Dedifferentiated amniotic fluid mesenchymal stem cell (primary cell): ENCODE results near the gene NOLC1.
"Not testable (repeated sequence)": the region's sequence is repeated elsewhere in the genome, so short reads cannot be mapped to it uniquely, and the experiment has no call there.

Experiments
- DNase-seq: peaks from one replicate; pipeline ENCODE4 v3.0.0-alpha.2; 2016; ENCODE audit errors: extremely low spot score

The NOLC1 gene

DNA sequence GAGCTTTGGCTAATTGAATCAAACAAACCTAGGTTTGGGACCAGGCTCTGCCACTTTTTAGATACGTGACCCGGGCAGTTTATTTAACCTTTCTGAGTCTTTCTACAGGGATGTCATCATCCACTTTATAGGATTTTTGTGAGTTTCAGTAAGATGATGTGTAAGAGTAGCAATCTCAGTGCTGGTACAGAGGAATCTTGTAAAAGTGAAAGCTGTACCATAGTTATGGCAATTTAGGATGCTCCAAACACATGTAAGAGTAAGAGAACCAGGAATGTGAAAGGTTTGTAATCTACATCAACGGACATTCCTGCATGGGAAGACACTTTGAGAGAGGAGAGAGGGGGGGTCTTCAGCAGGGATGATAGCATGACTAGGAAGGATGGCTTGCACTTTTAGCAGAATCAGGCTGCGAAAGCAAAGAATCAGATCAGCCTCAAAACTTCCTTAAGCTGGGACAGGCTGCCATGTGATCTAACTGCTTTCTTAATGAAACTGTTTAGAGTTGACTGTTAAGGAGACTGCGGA lies 968 bp downstream of the NOLC1 start:
- DNase-seq, result no peak

DNA sequence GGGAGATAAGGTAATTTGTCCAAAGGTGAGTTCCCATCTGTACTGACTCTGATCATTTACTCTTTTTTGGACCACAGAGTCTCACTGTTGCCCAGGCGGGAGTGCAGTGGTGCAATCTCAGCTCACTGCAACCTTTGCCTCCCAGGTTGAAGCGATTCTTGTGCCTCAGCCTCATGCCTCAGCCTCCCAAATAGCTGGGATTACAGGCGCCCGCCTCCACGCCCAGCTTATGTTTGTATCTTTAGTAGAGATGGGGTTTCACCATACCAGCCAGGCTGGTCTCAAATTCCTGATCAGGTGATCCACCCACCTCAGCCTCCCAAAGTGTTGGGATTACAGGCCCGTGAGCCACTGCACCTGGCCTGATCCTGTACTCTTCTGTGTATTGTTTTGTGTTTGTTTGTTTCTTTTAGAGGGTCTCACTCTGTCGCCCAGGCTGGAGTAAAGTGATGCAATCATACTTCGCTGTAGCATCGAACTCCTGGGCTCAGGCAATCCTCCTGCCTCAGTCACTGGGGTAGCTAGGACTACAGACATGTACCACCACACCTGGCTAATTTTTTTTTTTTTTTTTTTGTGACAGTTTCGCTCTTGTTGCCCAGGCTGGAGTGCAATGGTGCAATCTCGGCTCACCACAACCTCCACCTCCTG lies 2.4 kb downstream of the NOLC1 start:
- DNase-seq, result no peak

DNA sequence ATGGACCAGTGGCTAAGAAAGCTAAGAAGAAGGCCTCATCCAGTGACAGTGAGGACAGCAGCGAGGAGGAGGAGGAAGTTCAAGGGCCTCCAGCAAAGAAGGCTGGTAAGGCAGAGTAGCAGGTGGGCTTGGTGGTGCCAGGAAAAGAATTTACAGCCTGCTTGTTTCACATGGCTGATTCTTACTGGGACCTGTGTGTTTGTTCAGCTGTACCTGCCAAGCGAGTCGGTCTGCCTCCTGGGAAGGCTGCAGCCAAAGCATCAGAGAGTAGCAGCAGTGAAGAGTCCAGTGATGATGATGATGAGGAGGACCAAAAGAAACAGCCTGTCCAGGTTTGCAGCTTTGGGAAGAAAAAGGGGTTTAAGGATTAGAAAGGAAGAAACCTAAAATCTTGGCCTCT lies 5.0 kb downstream of the NOLC1 start:
- no peak for DNase-seq

DNA sequence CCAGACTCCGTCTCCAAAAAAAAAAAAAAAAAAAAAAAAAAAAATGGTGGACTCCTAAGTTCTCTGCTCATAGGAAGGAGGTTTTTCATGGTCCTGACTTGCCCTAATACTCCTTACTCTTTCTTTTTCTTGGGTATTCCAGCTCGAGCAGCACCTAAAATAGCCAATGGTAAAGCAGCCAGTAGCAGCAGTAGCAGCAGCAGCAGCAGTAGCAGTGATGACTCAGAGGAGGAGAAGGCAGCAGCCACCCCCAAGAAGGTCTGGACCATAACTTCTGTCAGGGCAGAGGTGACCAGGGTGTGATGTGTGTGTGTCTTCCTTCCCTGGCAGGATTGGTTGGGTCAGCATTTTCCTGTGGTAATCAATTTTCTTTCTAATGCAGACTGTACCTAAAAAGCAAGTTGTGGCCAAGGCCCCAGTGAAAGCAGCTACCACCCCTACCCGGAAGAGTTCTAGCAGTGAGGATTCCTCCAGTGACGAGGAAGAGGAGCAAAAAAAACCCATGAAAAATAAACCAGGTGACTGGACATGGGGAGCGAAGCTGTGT lies 6.9 kb downstream of the NOLC1 start:
- no peak for DNase-seq

DNA sequence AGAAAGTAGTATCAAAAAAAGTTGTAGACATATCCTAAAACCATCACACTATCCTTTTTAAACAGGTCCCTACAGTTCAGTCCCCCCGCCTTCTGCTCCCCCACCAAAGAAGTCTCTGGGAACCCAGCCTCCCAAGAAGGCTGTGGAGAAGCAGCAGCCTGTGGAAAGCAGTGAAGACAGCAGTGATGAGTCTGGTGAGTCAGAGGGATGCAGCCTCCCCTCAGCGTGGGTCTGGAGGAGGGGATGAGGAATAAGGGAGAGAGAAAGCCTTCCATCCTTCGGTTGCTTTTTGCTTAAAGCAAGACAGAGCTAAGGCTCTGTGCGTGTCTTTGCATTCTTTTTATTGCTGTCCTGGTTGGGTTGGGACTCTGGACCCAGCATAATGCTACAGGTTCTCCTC lies 7.6 kb downstream of the NOLC1 start:
- no peak for DNase-seq

DNA sequence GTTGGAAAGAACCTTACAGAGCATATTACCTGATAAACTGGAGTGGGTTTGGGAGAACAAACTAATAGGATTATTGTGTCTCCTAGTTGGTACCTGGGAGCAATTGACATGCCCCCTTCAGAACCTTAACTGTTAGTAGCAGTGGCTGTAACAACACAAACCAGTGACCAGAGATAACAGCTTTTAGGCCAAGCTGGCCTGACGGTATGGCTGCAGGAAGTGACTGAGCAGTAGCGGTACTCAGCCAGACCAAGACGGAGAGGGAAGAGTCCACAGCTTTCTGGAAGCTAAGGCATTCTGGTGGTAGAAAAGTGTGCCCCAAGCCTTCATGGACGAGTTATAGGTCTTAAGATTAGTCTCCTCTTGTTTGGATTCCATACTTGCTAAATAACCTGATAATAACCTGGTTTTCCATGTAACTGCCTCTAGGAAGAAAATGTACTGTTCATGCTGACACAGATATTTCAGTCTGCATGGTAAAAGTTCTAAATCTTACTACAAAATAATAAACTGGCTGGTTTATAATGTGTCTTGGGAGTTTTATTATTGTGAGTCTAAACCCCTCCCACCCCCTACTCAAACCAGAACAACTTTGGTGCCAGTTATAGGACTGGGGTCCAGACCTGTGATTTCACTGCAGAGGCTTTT lies 11.3 kb downstream of the NOLC1 start:
- no peak for DNase-seq

DNA sequence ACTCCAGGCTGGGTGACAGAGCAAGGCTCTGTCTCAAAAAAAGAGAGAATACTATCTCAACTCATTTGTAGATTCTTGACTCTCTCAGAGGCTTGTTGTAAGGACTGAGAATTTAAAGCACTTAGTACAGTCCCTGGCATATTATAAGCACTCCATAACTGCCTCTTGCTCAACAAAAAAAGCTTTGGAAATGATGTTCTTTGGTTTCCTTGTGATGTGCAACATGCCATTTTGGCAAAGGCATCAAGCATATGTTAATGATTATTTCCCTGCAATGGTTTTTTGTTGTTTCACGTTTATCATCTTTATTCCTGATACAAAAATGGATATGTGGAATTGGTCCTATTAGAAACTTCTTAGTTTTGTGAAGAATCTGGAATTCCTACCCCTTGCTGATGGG lies 15.7 kb downstream of the NOLC1 start:
- no peak for DNase-seq

DNA sequence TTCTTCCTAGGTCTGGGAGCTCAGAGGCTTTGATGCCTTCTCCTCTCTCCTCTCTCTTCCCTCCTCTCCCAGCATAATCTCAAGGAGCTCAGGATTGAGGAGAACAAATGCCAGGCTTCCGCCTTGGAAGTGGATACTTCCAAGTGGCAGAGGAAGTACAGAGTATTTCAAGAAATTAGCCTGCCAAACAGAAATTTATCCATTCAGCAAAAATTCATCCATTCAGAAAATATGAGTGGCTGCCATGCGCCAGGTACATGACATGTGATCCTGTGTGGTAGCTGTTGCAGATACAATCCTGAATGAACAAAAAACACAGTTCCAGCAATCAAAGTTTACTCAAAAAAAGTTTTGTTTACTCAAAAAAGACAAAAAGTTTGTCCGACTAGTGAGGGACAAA lies 18.4 kb downstream of the NOLC1 start:
- no peak for DNase-seq

DNA sequence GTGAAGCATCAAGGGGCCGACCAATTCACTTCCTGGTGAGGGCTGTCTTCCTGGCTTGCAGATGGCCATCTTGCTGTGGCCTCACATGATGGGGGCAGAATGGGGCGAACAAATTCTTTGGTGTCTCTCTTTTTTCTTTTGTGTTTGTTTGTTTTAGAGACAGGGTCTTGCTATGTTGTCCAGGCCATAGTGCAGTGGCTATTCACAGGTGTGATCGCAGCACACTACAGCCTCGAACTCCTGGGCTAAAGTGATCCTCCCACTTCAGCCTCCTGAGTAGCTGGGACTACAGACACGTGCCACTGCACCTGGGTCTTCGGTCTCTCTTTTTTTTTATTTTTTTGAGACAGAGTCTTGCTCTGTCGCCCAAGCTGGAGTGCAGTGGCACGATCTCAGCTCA lies 20.1 kb downstream of the NOLC1 start:
- DNase-seq, result no peak

DNA sequence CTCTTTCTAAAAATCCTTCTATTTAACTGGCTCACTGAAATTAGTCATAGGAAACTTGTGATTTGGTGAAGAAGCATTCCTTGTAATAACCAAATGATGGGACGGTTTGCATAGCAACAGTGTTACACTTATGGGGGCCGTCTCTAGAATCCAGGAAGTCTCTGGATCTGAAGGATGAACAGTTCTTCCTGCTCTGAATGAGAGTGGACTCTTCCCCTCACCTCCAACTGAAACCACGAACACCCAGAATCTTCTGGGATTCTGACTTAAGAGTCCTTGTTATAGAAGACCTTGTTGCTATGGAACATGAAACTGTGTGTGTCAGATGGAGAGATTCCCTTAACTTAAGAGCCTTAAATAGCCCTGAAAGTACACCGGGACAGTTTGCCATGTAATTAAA lies 23.2 kb downstream of the NOLC1 start:
- DNase-seq, result peak; percentile 15

DNA sequence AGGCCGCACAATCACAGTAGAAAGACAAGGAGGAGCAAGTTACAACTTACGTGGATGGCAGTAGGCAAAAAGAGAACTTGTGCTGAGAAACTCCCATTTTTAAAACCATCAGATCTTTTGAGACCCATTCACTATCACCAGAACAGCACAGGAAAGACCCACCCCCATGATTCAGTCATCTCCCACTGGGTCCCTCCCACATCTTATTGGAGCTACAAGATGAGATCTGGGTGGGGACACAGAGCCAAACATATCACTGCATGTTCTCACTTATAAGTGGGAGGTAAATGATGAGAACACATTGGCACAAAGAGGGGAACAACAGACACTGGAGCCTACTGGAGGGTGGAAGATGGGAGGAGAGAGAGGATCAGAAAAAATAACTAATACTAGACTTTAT lies 32.4 kb downstream of the NOLC1 start:
- DNase-seq, result no peak

DNA sequence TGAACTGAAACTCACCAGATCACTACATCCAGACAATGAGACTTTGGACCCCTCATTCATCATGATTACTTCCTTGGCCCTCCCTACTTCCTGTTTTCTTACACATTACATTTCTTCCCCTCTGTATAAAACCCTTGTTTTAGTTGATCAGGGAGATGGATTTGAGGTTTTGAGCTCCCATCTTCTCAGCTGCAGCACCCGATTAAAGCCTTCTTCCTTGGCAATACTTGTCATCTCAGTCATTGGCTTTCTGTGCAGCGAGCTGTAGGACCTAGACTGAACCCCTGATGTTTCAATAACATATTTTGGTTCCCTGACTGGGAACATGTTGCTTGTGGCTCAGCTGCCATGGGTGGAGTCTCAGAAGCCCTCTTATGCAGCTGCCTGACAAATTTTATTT lies 33.1 kb downstream of the NOLC1 start:
- DNase-seq, result no peak

DNA sequence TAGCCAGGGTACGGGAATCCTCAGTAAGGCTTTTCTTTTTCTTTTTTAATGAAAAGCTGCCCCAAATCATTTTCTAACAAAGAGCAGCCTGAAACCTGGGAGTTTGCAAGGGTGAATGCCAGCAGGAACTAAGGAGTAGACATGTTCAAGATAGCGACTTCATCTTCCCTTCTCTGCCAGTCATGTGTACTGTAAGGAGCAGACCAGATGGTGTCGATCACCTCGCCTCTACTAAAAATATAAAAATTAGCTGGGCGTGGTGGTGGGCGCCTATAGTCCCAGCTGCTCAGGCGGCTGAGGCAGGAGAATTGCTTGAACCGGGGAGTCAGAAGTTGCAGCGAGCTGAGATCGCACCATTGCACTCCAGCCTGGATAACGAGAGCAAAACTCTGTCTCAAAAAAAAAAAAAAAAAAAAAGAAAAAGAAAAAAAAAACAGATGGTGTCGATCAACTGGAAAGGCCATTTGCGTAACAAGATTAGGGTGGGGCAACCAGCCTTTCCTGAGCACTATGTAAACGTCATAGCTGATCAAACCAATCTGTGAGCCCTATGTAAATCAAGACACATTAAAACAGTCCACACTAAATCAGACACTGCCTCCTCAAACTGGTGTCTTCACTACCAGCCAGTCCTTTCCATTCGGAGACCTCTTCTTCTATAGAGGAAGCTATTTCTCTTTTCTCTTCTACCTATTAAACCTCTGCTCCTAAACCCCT lies 33.8 kb downstream of the NOLC1 start:
- DNase-seq, result no peak

DNA sequence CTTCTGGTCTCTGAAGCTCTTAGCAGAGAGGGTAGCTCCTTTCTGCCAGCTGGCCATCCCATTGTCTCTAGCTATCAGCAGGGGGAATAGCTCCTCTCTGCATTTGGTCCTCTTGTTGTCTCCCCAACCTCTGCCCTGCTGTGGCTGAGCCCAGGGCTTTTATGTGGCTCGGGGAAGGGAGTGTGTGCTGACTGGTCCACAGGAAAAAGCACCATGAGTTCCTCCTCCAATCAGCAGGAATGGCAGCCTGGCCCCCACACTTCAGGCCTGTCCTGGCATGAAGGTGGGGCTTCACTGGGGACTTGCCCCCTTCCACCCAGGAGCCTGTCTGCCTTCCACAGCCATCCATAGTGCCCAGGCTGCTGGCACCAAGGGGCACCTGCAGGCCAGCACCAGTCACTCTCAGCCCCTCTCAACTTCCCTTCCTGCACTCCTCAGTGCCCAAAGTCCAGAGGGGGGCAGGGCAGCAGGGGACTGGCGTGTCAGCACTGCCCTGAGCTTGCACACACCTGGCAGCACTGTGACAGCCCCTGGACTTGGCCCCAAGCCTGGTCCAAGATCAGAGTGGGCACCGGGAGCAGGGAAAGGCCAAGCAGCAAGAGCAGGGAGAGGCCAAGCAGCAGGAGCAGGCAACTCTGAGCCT lies 36.2 kb downstream of the NOLC1 start:
- DNase-seq, result no peak

DNA sequence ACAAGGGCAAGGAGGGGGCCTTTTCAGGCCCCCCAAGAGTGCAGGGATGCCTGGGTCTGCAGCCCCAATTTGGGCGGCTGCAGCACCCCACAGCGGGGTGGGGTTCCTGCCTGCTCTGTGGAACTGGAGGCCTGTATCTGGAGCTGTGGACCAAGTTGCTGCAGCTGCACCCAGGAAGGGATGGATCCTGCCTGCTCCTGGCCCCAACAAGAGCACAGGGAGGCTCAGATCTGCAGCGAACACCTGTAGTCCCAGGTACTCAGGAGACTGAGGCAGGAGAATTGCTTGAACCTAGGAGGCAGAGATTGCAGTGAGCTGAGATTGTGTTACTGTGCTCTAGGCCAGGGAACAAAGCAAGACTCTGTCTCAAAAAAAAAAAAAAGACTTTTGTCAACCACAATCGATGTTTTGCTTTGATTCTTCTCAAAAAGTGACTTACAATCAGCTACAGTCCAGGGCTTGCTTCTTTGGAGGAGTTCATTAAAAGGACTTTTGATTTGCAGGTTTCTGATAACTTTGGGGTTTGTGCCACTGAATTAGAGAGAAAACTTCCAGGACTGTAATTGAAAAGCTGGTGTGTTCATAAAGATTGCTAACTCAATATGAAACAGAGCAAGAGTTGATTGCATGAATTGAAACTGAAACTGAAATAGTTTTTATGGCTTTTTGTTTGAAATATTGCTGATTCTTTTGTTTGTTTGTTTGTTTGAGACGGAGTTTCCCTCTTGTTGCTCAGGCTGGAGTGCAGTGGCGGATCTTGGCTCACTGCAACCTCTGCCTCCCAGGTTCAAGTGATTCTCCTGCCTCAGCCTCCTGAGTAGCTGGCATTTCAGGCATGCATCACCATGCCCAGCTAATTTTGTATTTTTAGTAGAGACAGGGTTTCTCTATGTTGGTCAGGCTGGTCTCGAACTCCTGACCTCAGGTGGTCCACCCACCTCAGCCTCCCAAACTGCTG lies 37.0 kb downstream of the NOLC1 start:
- not testable (repeated sequence) for DNase-seq

DNA sequence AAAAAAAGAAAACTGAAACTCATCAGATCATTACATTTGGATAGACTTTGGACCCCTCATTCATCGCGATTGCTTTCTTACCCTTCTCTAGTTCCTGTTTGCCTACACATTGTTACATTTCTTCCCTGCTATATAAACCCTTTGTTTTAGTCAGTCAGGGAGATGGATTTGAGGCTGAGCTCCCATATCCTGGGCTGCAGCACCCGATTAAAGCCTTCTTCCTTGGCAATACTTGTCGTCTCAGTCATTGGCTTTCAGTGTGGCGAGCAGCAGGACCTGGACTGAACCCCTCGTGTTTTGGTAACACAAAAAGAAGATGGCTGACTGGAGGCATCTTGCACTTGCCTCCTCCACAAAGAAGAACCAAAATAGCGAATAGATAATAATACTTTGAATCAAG lies 39.8 kb downstream of the NOLC1 start:
- DNase-seq, result no peak

DNA sequence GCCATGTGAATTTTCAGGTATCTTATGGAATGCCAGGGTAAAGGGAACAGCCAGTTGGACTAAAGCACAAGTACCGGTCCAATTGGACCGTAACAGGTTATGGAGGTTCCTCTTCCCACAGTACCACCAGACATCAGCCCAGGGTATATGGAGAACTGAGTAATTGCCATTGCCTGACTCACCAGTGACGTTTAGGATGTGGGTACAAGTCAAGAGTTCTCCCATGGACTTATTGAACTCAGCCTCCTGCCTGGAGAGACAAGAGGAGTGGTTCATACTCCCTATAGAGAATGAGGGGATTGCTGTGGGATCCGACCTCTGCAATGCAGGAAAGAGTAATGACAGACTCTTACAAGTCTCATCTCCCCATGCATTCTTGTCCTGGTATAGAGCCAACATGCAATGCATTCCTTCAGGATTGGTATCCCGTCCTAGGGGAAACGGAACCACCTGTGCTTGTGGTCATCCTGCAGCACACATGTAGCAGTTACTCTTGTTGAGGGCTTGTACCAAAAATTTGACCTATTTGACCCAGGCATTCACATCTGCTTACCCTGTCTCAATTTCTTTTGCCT lies 43.2 kb downstream of the NOLC1 start:
- no peak for DNase-seq

DNA sequence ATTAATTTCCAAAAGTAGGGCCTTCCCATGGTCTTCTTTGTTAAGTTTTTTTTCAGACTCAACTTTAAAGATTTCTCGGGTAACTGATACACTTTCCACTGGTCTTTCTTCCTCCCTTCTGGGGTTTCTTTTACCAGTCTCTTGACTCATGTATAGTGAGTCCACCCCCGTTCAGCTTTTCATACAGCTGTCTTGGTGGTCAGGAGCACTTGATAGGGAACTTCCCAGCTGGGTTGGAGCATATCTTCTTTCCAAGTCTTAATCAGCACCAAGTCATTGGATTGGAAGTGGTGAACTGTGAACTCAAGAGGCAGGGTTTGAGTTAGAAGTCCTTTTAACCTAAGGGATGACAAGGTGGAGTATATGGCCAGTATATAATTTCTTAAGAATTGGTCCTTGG lies 44.7 kb downstream of the NOLC1 start:
- no peak for DNase-seq

DNA sequence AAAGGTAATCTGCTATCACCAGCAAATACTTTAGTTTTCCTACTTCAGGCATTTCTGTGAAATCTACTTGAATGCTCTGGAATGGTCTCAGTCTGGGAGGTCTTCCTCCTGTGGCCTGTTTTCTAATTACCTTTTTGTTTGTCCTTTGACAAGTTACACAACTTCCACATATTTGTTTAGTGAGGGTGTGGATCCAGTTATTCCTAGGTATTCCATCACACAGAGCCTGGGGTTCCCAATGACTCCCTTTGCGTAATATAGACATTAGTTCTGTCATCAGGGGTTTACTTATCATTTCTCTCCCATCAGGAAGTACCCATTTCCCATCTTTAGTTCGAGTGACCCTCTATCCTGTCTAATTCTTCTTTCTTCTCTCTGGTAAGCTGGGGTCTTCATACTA lies 45.8 kb downstream of the NOLC1 start:
- no peak for DNase-seq

DNA sequence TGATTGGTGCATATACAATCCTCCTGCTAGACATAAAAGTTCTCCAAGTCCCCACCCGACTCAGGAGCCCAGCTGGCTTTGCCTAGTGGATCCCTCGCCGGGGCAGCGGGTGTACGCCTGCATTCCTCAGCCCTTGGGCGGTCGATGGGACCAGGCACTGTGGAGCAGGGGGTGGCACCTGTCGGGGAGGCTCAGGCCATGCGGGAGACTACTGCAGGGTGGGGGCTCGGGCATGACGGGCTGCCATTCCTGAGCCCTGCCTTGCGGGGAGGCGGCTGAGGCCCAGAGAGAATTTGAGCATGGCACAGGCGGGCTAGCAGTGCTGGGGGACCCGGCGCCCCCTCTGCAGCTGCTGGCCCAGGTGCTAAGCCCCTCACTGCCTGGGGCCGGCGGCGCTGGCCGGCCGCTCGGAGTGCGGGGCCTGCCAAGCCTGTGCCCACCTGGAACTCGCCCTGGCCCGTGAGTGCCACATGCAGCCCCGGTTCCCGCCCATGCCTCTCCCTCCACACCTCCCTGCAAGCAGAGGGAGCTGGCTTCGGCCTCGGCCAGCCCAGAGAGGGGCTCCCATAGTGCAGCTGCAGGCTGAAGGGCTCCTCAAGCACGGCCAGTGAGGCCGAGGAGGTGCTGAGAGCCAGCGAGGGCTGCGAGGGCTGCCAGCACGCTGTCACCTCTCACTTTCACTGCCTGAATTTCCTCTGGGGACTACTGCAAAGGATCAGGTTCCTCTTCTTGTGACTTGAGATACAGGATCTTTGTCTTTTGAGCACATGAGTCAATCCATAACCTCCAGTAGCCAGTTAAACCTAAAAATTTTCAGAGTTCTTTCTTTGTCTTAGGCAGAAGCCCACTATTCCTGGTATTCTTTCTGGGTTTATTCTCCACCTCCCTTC lies 48.8 kb downstream of the NOLC1 start:
- no peak for DNase-seq
